ENCODE results near the gene RNF214.

GRCh38 chr11:117195761-117196160 lies 36.7 kb upstream of the RNF214 start:
- TF ChIP-seq, protein P1, sequence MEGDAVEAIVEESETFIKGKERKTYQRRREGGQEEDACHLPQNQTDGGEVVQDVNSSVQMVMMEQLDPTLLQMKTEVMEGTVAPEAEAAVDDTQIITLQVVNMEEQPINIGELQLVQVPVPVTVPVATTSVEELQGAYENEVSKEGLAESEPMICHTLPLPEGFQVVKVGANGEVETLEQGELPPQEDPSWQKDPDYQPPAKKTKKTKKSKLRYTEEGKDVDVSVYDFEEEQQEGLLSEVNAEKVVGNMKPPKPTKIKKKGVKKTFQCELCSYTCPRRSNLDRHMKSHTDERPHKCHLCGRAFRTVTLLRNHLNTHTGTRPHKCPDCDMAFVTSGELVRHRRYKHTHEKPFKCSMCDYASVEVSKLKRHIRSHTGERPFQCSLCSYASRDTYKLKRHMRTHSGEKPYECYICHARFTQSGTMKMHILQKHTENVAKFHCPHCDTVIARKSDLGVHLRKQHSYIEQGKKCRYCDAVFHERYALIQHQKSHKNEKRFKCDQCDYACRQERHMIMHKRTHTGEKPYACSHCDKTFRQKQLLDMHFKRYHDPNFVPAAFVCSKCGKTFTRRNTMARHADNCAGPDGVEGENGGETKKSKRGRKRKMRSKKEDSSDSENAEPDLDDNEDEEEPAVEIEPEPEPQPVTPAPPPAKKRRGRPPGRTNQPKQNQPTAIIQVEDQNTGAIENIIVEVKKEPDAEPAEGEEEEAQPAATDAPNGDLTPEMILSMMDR (IDR thresholded peaks at IDR 0.05; ENCODE audit: low read depth, low read length) = no peak
- no peak for TF ChIP-seq EZH2phosphoT487 (IDR thresholded peaks at IDR 0.05; ENCODE audit: low read depth)
